GM18507 (cell line): Measurements from ENCODE around the gene ERRFI1.

Experiments used
- DNase-seq: peaks from one replicate; pipeline ENCODE4 v3.0.0; 2011; ENCODE audit warnings: low read depth; ENCODE audit not compliant: insufficient read length; ENCODE audit errors: extremely low spot score
- FAIRE-seq: peaks from 2 replicates; lab custom pipeline; 2011; peaks lifted over from hg19 to GRCh38; lab: Jason Lieb, UNC

The ERRFI1 gene

DNA sequence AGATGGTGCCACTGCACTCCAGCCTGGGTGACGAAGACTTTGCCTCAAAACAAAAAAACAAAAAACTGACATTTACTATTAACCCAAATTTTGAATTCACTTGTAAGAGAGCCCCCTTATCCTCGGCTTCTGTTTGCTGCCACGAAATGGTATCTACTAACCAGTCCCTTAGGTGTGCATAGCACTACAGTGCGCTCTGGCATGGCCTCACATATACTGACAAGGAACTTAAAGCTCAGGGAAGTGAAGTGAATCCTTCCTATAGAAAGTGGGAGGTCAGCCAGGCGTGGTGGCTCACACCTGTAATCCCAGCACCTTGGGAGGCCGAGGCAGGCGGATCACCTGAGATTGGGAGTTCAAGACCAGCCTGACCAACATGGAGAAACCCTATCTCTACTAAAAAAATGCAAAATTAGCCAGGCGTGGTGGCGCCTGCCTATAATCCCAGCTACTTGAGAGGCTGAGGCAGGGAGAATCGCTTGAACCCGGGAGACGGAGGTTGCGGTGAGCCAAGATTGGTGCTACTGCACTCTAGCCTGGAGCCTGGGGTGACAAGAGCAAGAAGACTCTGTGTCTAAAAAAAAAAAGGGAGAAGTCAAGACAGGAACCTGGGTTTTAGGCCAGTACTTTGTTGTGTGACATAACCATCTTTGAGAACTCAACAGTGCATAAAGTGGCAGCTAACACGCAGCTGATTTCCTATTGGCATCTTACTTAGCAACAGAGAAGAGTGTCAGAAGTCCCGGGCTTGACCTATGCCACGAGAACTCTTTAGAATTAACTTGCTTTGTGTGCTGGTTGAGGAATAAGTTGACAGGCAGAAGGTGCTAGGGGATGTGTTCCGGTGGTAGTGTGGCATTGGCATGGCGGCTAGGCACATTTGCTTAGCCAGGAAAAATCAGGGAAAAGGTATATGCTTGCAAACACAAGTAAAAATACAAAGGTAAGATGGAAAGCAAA, 16.8 kb downstream of the ERRFI1 start:
- DNase-seq (no peak), FAIRE-seq (no peak)

- no peak for FAIRE-seq
- DNase-seq: no peak
Observed at GRCh38 chr1:8006037-8006963, 19.8 kb downstream of the ERRFI1 start.

DNA sequence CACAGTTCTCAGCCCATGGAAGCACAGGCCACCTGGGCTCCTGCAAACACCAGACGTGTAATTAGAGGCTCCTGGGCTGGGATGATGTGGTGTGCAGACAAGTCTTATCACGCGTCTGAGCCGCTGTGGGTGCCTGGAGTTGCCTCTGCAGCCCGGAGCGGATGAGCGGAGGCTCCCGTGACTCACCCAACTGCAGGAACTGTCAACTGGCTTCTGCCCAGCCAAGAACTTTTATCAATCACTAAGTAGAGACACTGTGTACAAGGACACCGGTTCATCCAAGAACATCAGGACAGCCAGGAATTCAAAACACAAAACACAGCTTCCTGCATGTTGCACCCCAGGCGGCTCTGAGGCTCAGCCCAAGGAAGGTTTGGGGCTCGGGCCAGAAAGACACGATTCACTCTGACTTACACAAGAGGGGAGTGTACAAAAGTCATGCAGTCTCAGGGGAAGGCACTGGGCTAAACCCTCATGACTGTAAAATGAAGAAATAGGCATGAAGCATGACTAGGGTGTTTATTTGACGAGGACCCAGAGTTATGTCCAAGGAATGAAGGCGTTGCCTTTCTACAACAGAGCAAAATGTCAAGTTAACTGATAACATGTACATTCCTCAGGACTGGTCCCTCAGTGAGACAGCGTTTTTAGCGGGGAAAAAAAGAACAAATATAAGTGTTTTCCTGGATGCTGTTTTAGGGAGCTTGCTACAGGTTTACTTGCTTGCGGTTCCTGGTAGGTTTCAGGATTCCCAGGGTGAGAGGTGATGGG, 21.1 kb downstream of the ERRFI1 start:
- no peak for FAIRE-seq
- no peak for DNase-seq

- FAIRE-seq (no peak), DNase-seq (no peak)
Observed at GRCh38 chr1:8004113-8004802, 21.9 kb downstream of the ERRFI1 start.

GRCh38 chr1:8003438-8004112, 22.5 kb downstream of the ERRFI1 start:
- DNase-seq (no peak), FAIRE-seq (no peak)

DNA sequence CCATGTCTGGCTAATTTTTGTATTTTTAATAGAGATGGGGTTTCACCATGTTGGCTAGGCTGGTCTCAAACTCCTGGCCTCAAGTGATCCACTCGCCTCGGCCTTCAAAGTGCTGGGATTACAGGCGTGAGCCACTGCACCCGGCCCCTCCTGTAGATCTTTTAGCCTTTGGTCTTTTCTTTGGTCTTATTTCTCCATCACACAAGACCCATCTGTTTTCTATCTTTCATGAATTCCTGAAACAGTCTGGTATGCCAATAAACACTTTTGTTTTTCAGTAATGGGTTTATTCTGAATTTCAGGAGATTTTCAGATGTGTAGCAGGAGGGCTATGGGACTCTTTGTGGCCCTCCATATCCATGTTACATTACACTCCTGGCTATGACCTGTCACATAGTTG, 23.2 kb downstream of the ERRFI1 start:
- DNase-seq (no peak), FAIRE-seq (no peak)

DNA sequence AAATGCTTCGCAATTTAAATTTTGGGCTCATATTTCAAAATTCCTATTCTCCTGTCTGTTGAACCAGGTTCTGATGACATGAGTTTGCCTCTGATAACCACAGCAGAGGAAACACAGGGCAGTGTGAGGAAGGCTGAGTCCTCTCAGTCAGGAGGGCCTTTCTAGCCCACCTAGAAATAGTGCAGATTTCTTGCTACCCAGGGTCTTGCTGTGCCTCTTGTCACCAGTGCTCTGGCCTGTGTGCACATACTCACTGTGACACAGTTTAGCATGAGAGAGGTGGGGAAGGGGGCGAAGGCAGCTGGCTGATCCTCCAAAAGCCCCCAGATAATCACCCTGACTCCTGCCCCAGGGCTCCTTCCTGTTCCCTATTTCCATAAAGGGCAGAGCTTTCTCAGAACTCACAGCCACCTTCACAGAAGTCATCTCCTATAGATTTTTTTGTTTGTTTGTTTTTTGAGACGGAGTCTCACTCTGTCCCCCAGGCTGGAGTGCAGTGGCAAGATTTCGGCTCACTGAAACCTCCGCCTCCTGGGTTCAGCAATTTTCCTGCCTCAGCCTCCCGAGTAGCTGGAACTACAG, 23.7 kb downstream of the ERRFI1 start:
- FAIRE-seq (no peak), DNase-seq (no peak)

- FAIRE-seq (no peak), DNase-seq (no peak)
Observed at GRCh38 chr1:7995437-7995836, 30.7 kb downstream of the ERRFI1 start.

DNA sequence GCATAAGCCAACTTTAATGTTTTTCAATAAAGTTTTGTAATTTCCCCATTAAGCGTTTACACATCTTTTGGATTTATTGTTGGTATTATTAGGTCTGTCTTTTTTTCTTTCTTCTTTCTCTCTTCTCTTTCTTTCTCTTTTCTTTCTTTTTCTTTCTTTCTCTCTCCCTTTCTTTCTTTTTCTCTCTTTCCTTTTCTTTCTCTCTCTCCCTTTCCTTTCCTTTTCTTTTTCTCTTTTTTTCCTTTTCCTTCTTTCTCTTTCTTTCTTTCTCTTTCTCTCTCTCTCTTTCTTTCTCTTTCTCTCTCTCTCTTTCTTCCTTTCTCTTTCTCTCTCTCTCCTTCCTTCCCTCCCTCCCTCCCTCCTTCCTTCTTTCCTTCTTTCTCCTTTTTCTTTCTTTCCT, 31.3 kb downstream of the ERRFI1 start:
- FAIRE-seq (peak; percentile 49), DNase-seq (no peak)

DNA sequence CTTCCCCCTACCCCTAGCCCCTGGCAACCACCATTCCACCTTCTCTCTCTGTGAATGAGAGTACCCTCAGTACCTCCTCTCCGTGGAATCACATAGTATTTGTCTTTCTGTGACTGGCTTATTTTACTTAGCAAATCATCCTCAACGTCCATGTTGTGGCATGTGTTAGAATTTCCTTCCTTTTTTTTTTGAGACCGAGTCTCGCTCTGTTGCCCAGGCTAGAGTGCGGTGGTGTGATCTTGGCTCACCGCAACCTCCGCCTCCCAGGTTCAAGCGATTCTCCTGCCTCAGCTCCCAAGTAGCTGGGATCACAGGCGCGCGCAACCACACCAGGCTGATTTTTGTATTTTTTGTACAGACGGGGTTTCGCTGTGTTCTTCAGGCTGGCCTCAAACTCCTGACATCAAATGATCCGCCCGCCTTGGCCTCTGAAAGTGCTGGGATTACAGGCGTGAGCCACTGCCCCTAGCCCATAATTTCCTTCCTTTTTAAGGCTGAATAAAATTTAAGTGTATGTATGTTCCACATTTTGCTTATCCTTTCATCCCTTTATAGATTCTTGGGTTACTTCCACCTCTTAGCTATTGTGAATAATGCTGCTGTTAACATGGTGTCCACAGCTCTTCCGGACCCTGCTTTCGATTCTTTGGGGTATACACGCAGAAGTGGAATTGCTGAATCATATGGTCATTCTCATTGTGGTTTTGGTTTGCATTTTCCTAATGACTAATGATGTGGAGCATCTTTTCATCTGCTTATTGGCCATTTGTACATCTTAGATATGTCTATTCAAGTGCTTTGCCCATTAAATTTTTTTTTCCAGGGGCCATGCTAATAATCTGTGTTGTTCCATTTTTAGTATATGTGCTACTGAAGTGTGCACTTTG, 32.3 kb downstream of the ERRFI1 start:
- DNase-seq (peak; percentile 22), FAIRE-seq (peak; percentile 97)

GRCh38 chr1:7992885-7993284, 33.2 kb downstream of the ERRFI1 start:
- DNase-seq: no peak
- no peak for FAIRE-seq

DNA sequence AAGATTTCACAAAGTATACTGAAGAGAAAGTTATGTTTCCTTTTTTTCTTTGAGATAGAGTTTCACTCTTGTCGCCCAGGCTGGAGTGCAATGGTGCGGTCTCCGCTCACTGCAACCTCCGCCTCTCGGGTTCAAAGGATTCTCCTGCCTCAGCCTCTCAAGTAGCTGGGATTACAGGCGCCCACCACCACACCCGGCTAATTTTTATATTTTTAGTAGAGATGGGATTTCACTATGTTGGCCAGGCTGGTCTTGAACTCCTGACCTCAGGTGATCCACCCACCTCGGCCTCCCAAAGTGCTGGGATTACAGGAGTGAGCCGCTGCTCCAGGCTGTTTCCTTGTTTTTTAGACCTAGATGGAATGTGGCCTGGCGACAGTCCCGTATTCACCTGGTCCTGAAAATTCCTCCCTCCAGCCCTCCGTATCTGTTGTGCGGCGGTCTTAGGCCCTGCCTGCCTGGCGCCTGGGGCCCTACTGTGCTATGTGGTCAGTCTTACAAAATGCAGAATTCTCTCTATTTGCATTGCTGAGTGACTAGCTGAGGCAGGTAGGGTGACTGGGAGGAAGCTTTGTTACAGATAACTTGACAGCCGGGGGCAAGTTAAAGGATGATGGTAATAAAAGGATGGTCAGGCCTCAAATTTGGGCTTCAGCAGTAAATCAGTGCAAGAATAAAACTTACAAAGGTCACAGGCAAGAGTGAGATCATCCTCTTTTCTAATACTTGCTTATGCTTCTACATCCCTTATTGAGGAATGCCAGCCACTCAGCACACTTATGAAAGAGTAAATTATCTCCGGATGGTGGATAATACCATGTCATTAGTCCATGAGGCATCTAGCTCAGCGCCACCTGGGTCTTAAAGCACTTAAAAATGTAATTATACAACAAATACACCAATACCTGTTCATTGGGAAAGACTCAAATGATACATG, 34.3 kb downstream of the ERRFI1 start:
- no peak for DNase-seq
- FAIRE-seq: no peak

DNA sequence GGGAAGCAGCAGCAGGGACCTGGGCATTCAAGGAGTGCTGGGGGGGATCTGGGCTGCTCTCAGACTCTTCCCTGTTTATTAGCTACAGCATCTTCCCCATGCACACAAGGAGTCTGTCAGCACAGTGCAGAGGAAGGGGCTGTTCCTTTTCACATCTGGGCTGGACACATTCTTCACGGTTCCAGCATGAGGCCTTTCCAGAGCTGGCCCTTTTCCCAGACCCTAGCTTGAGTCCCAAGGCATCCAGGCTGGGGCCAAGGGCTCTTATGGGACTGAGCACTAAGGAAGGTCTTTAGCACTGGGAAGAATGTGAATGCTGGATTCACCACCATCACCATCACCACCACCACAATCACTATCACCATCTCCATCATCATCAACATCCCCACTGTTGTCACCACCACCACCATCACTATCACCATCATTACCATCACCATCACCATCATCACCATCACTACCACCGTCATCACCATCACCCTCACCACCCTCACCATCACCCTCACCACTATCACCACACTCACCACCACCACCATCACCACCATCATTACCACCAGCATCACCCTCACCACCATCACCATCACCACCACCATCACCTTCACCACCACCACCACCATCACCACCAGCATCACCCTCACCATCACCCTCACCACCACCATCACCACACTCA, 36.2 kb downstream of the ERRFI1 start:
- DNase-seq (no peak), FAIRE-seq (no peak)

- DNase-seq (no peak), FAIRE-seq (no peak)
Observed at GRCh38 chr1:7988576-7988975, 37.5 kb downstream of the ERRFI1 start.

- FAIRE-seq: no peak
- no peak for DNase-seq
Observed at GRCh38 chr1:7987528-7987927, 38.6 kb downstream of the ERRFI1 start.
